Epithelial cell of proximal tubule (primary cell): Measurements from ENCODE around the gene GXYLT2. TPM values are rescaled to one million over a fixed set of nuclear protein-coding genes. Genes with fewer than 3 reads are reported as not detected.
"Not testable (repeated sequence)": the region's sequence is repeated elsewhere in the genome, so short reads cannot be mapped to it uniquely, and the experiment has no call there.

Source experiments
- DNase-seq: peaks from one replicate; pipeline ENCODE4 v3.0.0-alpha.2; 2011; ENCODE audit warnings: low read depth
- H3K4me3 ChIP-seq: 2 replicates; pipeline ENCODE4 v1.5.1; 2011; ENCODE audit warnings: low read depth, mild to moderate bottlenecking, low read length
- total RNA-seq: library from RNA; depleted of rRNA; stranded (reverse); fragments of >200 nt; gene quantifications from 2 replicates; pipeline ENCODE4 v1.2.3, GENCODE V29; 2015
- TF ChIP-seq, protein P1 (sequence below): conservative IDR thresholded peaks from 2 replicates; pipeline ENCODE4 v1.5.1; 2012; ENCODE audit warnings: low read depth, mild to moderate bottlenecking, low read length

Gene GXYLT2
- total RNA-seq, 1 donor from 2014 or later: 1.6 TPM

DNA sequence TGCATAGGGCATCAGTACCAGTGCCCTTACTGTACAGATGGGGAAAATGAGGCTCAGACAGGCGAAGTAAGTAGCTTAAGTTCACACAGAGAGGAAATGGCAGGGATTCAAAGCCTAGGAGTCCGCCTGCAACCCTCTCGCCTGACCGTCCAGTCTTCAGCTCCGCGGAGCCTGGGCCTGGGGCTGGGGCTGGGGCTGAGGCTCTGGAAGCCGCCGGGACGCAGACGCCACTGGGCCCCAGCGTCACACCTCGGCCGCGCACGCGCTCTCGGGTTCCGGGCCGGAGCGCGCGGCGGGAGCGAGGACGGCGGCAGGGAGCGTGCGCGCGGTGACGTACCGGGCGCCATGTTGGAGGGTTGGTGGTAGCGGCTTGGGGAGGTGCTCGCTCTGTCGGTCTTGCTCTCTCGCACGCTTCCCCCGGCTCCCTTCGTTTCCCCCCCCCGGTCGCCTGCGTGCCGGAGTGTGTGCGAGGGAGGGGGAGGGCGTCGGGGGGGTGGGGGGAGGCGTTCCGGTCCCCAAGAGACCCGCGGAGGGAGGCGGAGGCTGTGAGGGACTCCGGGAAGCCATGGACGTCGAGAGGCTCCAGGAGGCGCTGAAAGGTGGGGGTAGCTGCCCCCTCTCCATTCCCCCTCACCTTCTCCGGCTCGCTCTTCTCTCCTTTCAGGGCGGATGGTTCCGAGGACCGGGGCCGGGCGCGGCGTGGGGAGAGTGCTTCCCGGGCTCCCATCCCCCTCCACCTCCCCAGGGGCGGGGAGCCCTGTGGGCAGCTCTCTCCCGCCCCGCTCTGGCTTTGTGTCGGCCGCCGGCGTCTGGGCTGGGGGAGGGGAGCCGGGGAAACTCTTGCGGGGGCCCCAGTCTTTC lies 108.9 kb downstream of the GXYLT2 start, which contains the start of gene PPP4R2:
Gene PPP4R2 (plus strand): TSS at position 339 of the 861 bp plus-strand sequence. CDS start 227 bp downstream, at position 566.
- peak within 1 kb of the TSS; percentile 65 for H3K4me3 ChIP-seq
- TF ChIP-seq, protein P1, sequence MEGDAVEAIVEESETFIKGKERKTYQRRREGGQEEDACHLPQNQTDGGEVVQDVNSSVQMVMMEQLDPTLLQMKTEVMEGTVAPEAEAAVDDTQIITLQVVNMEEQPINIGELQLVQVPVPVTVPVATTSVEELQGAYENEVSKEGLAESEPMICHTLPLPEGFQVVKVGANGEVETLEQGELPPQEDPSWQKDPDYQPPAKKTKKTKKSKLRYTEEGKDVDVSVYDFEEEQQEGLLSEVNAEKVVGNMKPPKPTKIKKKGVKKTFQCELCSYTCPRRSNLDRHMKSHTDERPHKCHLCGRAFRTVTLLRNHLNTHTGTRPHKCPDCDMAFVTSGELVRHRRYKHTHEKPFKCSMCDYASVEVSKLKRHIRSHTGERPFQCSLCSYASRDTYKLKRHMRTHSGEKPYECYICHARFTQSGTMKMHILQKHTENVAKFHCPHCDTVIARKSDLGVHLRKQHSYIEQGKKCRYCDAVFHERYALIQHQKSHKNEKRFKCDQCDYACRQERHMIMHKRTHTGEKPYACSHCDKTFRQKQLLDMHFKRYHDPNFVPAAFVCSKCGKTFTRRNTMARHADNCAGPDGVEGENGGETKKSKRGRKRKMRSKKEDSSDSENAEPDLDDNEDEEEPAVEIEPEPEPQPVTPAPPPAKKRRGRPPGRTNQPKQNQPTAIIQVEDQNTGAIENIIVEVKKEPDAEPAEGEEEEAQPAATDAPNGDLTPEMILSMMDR: no peak
- no peak for DNase-seq

DNA sequence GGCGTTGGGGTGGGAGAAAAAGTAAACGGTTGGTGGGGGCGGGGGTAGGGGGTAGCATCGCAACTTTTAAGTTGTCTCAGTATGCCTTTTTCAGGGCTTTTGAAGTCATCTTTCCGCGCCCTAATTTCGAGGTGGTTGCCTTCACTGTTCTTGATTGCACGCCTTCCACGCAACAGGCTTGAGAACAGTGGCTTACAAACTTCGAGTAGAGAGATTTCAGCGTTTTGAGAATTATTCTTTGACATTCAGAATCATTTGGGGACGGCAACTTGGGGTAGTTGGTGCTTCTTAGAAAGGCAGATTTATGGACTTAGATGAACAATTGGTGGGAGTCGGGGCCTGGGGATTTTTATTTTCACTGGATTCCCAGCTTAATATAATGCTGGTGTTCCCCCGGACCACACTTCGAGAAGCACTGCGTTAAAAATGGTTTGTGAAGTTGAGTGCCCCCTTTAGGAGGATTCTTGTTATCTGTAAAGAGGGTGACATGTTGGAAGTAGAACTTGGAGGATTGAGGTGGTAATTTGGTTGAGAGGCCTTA lies 109.6 kb downstream of the GXYLT2 start:
- H3K4me3 ChIP-seq: peak overlapping the region; percentile 65
- TF ChIP-seq, protein P1: peak; percentile 56
- DNase-seq: peak; percentile 18

DNA sequence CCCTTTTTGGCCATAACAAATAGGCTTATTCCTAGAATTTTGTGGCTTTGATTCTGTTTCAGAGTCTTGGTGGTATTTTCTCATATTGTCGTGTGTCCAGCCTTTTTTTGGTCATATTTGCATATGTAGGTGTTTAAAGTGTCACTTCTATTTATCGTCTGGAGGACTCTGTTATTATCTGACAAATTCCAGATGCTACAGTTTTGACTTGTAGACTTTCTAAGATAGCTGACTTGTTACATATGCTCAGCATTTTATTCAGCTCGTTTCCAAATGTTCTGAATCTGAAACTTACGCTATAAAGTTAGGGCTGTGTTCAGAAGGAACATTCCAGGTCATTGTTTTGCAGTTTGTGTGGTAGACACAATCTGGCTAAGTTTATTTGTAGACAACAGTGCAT lies 110.6 kb downstream of the GXYLT2 start:
- TF ChIP-seq, protein P1: no peak
- no peak for DNase-seq
- peak overlapping the region; percentile 65 for H3K4me3 ChIP-seq

DNA sequence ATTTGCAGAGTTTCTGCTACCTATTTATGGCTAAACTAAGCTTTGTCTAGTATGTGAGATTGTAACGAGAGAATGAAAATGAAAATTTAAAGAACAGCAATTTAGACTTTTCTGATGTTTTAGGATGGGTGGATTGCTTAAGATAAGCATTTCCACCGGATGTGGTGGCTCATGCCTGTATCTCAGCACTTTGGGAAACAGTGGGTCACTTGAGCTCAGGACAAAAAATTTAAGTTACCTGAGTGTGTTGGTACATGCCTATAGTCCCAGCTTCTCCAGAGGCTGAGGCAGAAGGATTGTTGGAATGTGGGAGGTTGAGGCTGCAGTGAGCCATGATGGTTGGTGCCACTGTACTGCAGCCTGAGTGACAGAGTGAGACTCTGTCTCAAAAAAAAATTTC lies 112.1 kb downstream of the GXYLT2 start:
- TF ChIP-seq, protein P1: no peak
- DNase-seq: no peak
- H3K4me3 ChIP-seq: peak overlapping the region; percentile 8

DNA sequence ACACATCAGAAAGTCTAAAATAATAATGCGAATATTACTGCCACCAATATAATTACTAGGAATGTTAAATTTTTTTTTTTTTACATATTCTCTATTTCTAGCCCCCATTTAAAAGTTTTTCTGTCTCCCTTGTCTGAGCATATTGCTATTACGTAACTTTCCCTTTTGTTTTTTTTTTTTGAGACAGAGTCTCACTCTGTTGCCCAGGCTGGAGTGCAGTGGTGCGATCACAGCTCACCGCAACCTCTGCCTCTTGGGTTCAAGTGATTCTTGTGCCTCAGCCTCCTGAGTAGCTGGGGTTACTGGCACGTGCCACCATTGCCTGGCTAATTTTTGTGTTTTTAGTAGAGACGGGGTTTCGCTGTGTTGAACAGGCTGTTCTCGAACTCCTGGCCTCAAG lies 115.2 kb downstream of the GXYLT2 start:
- DNase-seq, H3K4me3 ChIP-seq: not testable (repeated sequence)

DNA sequence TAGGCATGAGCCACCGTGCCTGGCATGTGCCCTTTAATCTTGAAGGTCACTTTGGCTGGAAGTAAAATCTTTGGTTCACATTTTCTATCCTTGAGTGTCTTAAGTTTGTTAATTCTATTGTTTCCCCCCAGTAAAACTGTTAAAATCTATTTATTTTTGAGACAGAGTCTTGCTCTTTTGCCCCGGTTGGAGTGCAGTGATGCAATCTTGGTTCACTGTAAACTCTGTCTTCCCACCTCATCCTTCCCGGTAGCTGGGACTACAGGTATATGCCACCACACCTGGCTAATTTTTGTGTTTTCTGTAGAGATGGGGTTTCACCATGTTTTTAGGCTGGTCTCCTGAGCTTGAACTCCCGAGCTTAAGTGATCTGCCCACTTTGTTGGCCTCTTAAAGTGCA lies 116.5 kb downstream of the GXYLT2 start:
- TF ChIP-seq, protein P1: no peak
- no peak for DNase-seq
- no peak overlapping the region for H3K4me3 ChIP-seq

DNA sequence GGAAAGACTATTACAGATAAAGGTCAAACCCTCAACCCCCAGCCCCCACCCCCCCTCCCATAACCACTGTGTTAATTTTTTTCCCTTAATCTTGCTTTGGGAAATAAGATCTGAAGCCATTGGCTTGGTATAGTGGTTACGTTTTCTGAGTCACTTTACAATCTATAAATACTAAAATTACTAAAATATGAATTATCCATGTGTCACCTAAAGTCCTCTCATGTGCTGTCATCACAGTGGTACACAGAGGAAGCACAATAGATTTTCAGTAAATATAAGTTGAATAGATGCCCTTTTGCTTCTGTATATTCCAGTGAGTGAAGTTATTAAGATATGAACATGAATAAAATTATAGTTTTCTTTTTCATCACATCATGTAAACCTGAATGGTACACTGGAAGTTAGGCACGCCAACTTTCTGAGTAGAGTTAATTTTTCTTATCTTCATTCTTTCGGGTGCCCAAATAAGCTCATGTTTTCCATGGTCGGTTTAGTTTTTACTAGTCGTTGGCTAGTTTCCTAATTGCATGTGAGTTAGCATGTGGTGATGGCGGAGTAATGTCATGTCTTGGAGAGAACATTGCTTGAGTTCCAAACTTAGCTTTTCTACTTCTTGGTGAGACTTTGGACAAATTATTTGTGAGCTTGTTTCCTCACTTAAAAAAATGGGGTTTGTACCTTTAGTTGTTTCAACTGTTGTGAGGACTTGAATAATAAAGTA lies 120.3 kb downstream of the GXYLT2 start:
- TF ChIP-seq, protein P1: no peak
- no peak for DNase-seq
- H3K4me3 ChIP-seq: no peak overlapping the region
